ENCODE data around the gene TMPRSS12. TPM values are rescaled to one million over a fixed set of nuclear protein-coding genes. Genes with fewer than 3 reads are reported as not detected.

The TMPRSS12 gene
- polyA plus RNA-seq, 4 donors, result 0.03 TPM; not detected in 3

DNA sequence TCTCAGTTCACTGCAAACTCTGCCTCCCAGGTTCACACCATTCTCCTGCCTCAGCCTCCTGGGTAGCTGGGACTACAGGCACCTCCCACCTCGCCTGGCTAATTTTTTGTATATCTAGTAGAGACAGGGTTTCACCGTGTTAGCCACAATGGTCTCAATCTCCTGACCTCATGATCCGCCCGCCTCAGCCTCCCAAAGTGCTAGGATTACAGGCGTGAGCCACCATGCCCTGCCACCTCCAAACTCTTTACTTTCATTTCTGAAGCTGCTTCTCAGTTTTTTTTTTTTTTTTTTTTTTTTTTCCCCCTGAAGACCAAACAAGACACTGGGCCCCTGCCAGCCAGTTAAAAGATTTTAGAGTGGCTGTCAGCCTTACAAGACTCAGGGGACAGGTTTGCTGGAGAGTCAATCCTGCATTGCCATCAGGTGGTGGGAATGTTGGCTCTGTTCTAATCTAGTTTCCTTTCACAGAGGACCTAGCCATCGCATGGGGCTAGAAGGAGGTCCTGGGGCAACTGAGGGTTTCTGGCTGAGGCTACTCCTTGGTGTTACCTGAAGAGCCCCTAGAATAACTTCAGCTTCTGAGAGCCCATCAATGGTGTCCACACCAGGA lies 72.3 kb downstream of the TMPRSS12 start:
- WGBS, 3 donors, result 77 to 81% (median 78%) methylated on average over 6 of the region's 6 CpGs

DNA sequence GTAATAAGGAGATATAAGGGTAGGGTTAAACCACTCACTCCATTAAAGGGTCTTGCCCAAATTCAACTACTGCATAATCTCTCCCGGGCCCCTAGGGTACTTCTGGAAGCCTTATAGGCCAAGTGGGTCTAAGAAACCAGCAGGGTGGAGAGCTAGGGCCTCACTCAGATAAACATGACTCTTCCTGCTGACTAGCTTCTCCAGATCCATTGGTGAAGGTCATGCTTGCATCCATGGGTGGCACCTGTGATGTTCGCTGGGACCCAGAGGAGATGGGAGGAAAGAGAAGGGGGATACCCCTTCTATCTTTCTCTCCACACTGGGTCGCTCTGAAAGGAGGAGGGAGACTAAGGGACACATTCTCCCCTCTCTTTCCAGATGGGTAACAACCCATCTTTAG lies 73.6 kb downstream of the TMPRSS12 start:
- FAIRE-seq, result no peak
- WGBS, 3 donors, result 83 to 97% (median 90%) methylated on average over 3 of the region's 3 CpGs

More for the DNA sequence above, 72.3 kb downstream of the TMPRSS12 start:
- H3K27ac ChIP-seq (ENCODE audit: low read depth in 1 of 3, low read length in 2 of 3), result no peak overlapping the region
- no peak overlapping the region for H3K4me3 ChIP-seq (ENCODE audit: low read depth in 1 of 3, low read length in 3 of 3)
- no peak for DNase-seq
- H3K36me3 ChIP-seq (ENCODE audit: control insufficient read depth in 3 of 3, insufficient read depth in 2 of 3, low read depth in 1 of 3, low read length in 3 of 3), result no peaks in the 10 kb centered on the region
- FAIRE-seq, result no peak
- H3K9me3 ChIP-seq (ENCODE audit: control insufficient read depth in 2 of 2, insufficient read depth in 1 of 2, low read depth in 1 of 2, low read length in 1 of 2), result peaks cover 0 to 51% of the 10 kb centered on the region in 2 donors
- H3K4me1 ChIP-seq (ENCODE audit: control insufficient read depth in 3 of 3, insufficient read depth in 2 of 3, low read depth in 1 of 3, low read length in 2 of 3), result no peaks in the 10 kb centered on the region
- no peaks in the 10 kb centered on the region for H3K27me3 ChIP-seq (ENCODE audit: control insufficient read depth in 3 of 3, insufficient read depth in 3 of 3, low read length in 3 of 3)

GRCh38 chr12:50918584-50919316 lies 76.0 kb downstream of the TMPRSS12 start:
- no peak for FAIRE-seq

More for the DNA sequence above, 73.6 kb downstream of the TMPRSS12 start:
- no peak for DNase-seq
- no peaks in the 10 kb centered on the region for H3K4me1 ChIP-seq (ENCODE audit: control insufficient read depth in 3 of 3, insufficient read depth in 2 of 3, low read depth in 1 of 3, low read length in 2 of 3)
- H3K27ac ChIP-seq (ENCODE audit: low read depth in 1 of 3, low read length in 2 of 3), result no peak overlapping the region
- H3K36me3 ChIP-seq (ENCODE audit: control insufficient read depth in 3 of 3, insufficient read depth in 2 of 3, low read depth in 1 of 3, low read length in 3 of 3), result no peaks in the 10 kb centered on the region
- H3K27me3 ChIP-seq (ENCODE audit: control insufficient read depth in 3 of 3, insufficient read depth in 3 of 3, low read length in 3 of 3), result no peaks in the 10 kb centered on the region
- H3K9me3 ChIP-seq (ENCODE audit: control insufficient read depth in 2 of 2, insufficient read depth in 1 of 2, low read depth in 1 of 2, low read length in 1 of 2), result peaks cover 0 to 50% of the 10 kb centered on the region in 2 donors
- H3K4me3 ChIP-seq (ENCODE audit: low read depth in 1 of 3, low read length in 3 of 3), result no peak overlapping the region

DNA sequence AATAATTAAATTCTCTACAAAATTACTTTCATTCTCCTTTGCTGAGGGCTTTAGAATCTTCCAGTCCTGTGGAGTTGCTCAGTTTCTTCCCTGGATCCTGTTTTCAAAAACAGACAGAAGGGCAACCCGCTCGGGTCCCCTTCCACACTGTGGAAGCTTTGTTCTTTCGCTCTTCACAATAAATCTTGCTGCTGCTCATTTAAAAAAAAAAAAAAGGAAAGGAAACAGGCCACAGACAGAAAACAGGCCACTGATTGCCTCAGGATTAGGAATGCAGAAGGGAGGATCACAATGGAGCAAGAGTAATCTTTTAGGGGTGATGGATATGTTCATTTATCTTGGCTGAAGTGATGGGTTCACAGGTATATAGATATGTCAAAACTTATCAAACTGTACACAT lies 80.1 kb downstream of the TMPRSS12 start:
- no peaks in the 10 kb centered on the region for H3K9me3 ChIP-seq (ENCODE audit: control insufficient read depth in 2 of 2, insufficient read depth in 1 of 2, low read depth in 1 of 2, low read length in 1 of 2)
- peak overlapping the region in 1 of 3 donors; percentile 67 for H3K27ac ChIP-seq (ENCODE audit: low read depth in 1 of 3, low read length in 2 of 3)
- DNase-seq, result no peak
- peaks cover 0 to 13% (median 0%) of the 10 kb centered on the region in 3 donors for H3K4me1 ChIP-seq (ENCODE audit: control insufficient read depth in 3 of 3, insufficient read depth in 2 of 3, low read depth in 1 of 3, low read length in 2 of 3)
- H3K4me3 ChIP-seq (ENCODE audit: low read depth in 1 of 3, low read length in 3 of 3), result no peak overlapping the region
- no peaks in the 10 kb centered on the region for H3K27me3 ChIP-seq (ENCODE audit: control insufficient read depth in 3 of 3, insufficient read depth in 3 of 3, low read length in 3 of 3)
- no peaks in the 10 kb centered on the region for H3K36me3 ChIP-seq (ENCODE audit: control insufficient read depth in 3 of 3, insufficient read depth in 2 of 3, low read depth in 1 of 3, low read length in 3 of 3)
- no peak for FAIRE-seq
- WGBS, 3 donors, result 43 to 84% (median 76%) methylated on average over 3 of the region's 3 CpGs

More at GRCh38 chr12:50918584-50919316, 76.0 kb downstream of the TMPRSS12 start:
- Histone ChIP-seq H3K4me3 (ENCODE audit: low read depth in 1 of 3, low read length in 3 of 3) (no peak overlapping the region), H3K27me3 (ENCODE audit: control insufficient read depth in 3 of 3, insufficient read depth in 3 of 3, low read length in 3 of 3) (no peaks in the 10 kb centered on the region), H3K9me3 (ENCODE audit: control insufficient read depth in 2 of 2, insufficient read depth in 1 of 2, low read depth in 1 of 2, low read length in 1 of 2) (peaks cover 0 to 30% of the 10 kb centered on the region in 2 donors), H3K36me3 (ENCODE audit: control insufficient read depth in 3 of 3, insufficient read depth in 2 of 3, low read depth in 1 of 3, low read length in 3 of 3) (no peaks in the 10 kb centered on the region), H3K27ac (ENCODE audit: low read depth in 1 of 3, low read length in 2 of 3) (peak overlapping the region in 1 of 3 donors; percentile 66), H3K4me1 (ENCODE audit: control insufficient read depth in 3 of 3, insufficient read depth in 2 of 3, low read depth in 1 of 3, low read length in 2 of 3) (peaks cover 0 to 6% (median 0%) of the 10 kb centered on the region in 3 donors)
- WGBS, 3 donors, result 62 to 77% (median 72%) methylated on average over 5 of the region's 5 CpGs
- DNase-seq, result no peak

- Histone ChIP-seq H3K4me1 (ENCODE audit: control insufficient read depth in 3 of 3, insufficient read depth in 2 of 3, low read depth in 1 of 3, low read length in 2 of 3) (peaks cover 0 to 20% (median 0%) of the 10 kb centered on the region in 3 donors), H3K27me3 (ENCODE audit: control insufficient read depth in 3 of 3, insufficient read depth in 3 of 3, low read length in 3 of 3) (no peaks in the 10 kb centered on the region), H3K4me3 (ENCODE audit: low read depth in 1 of 3, low read length in 3 of 3) (peak overlapping the region in 1 of 3 donors; percentile 53), H3K9me3 (ENCODE audit: control insufficient read depth in 2 of 2, insufficient read depth in 1 of 2, low read depth in 1 of 2, low read length in 1 of 2) (no peaks in the 10 kb centered on the region), H3K27ac (ENCODE audit: low read depth in 1 of 3, low read length in 2 of 3) (peak overlapping the region; percentile 65 to 93 (median 76)), H3K36me3 (ENCODE audit: control insufficient read depth in 3 of 3, insufficient read depth in 2 of 3, low read depth in 1 of 3, low read length in 3 of 3) (no peaks in the 10 kb centered on the region)
- WGBS, 3 donors, result 26 to 40% (median 36%) methylated on average over 8 of the region's 8 CpGs
- FAIRE-seq (no peak), DNase-seq (no peak)
Observed at GRCh38 chr12:50923361-50924130, 80.8 kb downstream of the TMPRSS12 start.

DNA sequence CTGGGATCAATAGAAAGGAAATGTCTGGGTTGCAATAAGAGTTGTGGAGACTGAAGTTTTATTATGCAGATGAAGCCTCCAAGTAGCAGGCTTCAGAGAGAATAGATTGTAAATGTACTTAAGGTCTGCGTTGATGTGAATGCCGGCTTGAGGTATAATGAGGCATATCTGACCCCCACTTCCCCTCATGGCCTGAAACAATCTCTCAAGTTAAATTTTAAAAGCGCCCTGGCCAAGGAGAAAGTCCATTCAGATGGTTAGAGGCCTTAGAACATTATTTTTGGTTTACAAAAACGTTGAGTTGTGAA lies 81.4 kb downstream of the TMPRSS12 start:
- WGBS, 3 donors, result 0 to 5% (median 2%) methylated on average over 4 of the region's 4 CpGs
- H3K4me3 ChIP-seq (ENCODE audit: low read depth in 1 of 3, low read length in 3 of 3), result peak overlapping the region in 2 of 3 donors; percentile 53 to 79
- no peak for FAIRE-seq

DNA sequence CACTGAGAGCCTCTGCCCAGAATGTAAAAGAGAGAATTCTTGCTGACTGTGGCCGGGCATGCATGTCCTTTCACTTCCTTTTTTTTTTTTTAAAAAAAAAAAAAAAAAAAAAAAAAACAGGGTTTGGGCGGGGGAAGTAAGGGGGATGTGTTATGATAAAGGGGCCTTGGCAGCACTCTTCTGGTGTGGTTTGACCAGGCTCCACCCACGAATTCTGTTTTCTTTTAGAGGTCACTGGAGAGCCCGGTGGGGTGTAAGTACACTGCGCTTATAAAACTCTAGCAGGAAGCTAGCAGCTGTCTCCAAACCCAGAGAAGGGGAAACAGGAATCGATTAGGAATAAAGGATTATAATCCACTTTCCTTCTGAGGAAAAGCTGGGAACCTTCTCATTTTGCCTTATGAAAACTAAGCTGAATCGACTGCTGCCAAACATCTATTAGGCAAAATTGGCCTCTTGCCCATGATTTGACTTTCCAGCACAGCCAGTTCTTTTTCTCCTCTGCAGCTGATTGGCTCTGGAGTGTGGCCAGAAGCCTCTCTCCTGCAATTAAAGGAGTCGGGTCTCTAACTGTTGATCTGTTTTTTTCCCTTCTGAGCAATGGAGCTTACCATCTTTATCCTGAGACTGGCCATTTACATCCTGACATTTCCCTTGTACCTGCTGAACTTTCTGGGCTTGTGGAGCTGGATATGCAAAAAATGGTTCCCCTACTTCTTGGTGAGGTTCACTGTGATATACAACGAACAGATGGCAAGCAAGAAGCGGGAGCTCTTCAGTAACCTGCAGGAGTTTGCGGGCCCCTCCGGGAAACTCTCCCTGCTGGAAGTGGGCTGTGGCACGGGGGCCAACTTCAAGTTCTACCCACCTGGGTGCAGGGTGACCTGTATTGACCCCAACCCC lies 82.0 kb downstream of the TMPRSS12 start:
- Histone ChIP-seq H3K9me3 (ENCODE audit: control insufficient read depth in 2 of 2, insufficient read depth in 1 of 2, low read depth in 1 of 2, low read length in 1 of 2) (no peaks in the 10 kb centered on the region), H3K27me3 (ENCODE audit: control insufficient read depth in 3 of 3, insufficient read depth in 3 of 3, low read length in 3 of 3) (no peaks in the 10 kb centered on the region), H3K4me1 (ENCODE audit: control insufficient read depth in 3 of 3, insufficient read depth in 2 of 3, low read depth in 1 of 3, low read length in 2 of 3) (peaks cover 0 to 20% (median 4%) of the 10 kb centered on the region in 3 donors), H3K27ac (ENCODE audit: low read depth in 1 of 3, low read length in 2 of 3) (peak overlapping the region; percentile 69 to 93 (median 76)), H3K36me3 (ENCODE audit: control insufficient read depth in 3 of 3, insufficient read depth in 2 of 3, low read depth in 1 of 3, low read length in 3 of 3) (peaks cover 0 to 4% (median 0%) of the 10 kb centered on the region in 3 donors), H3K4me3 (ENCODE audit: low read depth in 1 of 3, low read length in 3 of 3) (peak overlapping the region; percentile 53 to 79 (median 63))
- DNase-seq (peak; percentile 83 to 96), FAIRE-seq (no peak)
- 2 to 5% (median 3%) methylated on average over 13 of the region's 13 CpGs for WGBS, 3 donors

More for the DNA sequence above, 81.4 kb downstream of the TMPRSS12 start:
- no peaks in the 10 kb centered on the region for H3K27me3 ChIP-seq (ENCODE audit: control insufficient read depth in 3 of 3, insufficient read depth in 3 of 3, low read length in 3 of 3)
- peaks cover 0 to 20% (median 2%) of the 10 kb centered on the region in 3 donors for H3K4me1 ChIP-seq (ENCODE audit: control insufficient read depth in 3 of 3, insufficient read depth in 2 of 3, low read depth in 1 of 3, low read length in 2 of 3)
- no peak for DNase-seq
- peaks cover 0 to 4% (median 0%) of the 10 kb centered on the region in 3 donors for H3K36me3 ChIP-seq (ENCODE audit: control insufficient read depth in 3 of 3, insufficient read depth in 2 of 3, low read depth in 1 of 3, low read length in 3 of 3)
- no peaks in the 10 kb centered on the region for H3K9me3 ChIP-seq (ENCODE audit: control insufficient read depth in 2 of 2, insufficient read depth in 1 of 2, low read depth in 1 of 2, low read length in 1 of 2)
- H3K27ac ChIP-seq (ENCODE audit: low read depth in 1 of 3, low read length in 2 of 3), result peak overlapping the region; percentile 65 to 93 (median 76)
